Karpas-422 (cell line): ENCODE results near the gene ADGRB2. TPM values are rescaled to one million over a fixed set of nuclear protein-coding genes. Genes with fewer than 3 reads are reported as not detected.
A peak's percentile ranks its signal among the peaks of the same experiment; 100 is the strongest.

Experiments used
- DNase-seq: peaks from one replicate; pipeline ENCODE4 v3.0.0-alpha.2; 2015
- H2AFZ ChIP-seq: fragments of 200-600 bp; sonication (generic); 2 replicates; pipeline ENCODE4 v1.6.1; 2014; ENCODE audit warnings: antibody characterized with exemption, low read length, mixed read lengths
- H3K27ac ChIP-seq: fragments of 200-600 bp; sonication (generic); 2 replicates; pipeline ENCODE4 v1.5.1; 2014; ENCODE audit warnings: mild to moderate bottlenecking, low read length, moderate library complexity
- H3K27me3 ChIP-seq: fragments of 200-600 bp; sonication (generic); 2 replicates; pipeline ENCODE4 v1.6.1; 2014; ENCODE audit warnings: low read length, mixed read lengths
- H3K36me3 ChIP-seq: fragments of 200-600 bp; sonication (generic); 2 replicates; pipeline ENCODE4 v1.6.1; 2014; ENCODE audit warnings: low read length, mixed read lengths; ENCODE audit not compliant: insufficient read depth
- H3K4me1 ChIP-seq: fragments of 200-600 bp; sonication (generic); 2 replicates; pipeline ENCODE4 v1.6.1; 2014; ENCODE audit warnings: mild to moderate bottlenecking, low read length, mixed read lengths
- H3K4me2 ChIP-seq: fragments of 200-600 bp; sonication (generic); 2 replicates; pipeline ENCODE4 v1.6.1; 2014; ENCODE audit warnings: low read length, low read depth, mild to moderate bottlenecking; ENCODE audit not compliant: poor library complexity, severe bottlenecking
- H3K4me3 ChIP-seq: fragments of 200-600 bp; sonication (generic); 2 replicates; pipeline ENCODE4 v1.5.1; 2014; ENCODE audit warnings: mild to moderate bottlenecking, antibody characterized with exemption, low read length, mixed read lengths
- H3K79me2 ChIP-seq: fragments of 200-600 bp; sonication (generic); 2 replicates; pipeline ENCODE4 v1.6.1; 2014; ENCODE audit warnings: mild to moderate bottlenecking, low read length, mixed read lengths
- H3K9ac ChIP-seq: fragments of 200-600 bp; sonication (generic); 2 replicates; pipeline ENCODE4 v1.6.0; 2014; ENCODE audit warnings: low read length
- H3K9me2 ChIP-seq: fragments of 200-600 bp; sonication (generic), shearing (Covaris generic); replicated peaks from 2 replicates; pipeline ENCODE4 v1.6.0; 2014; ENCODE audit warnings: mild to moderate bottlenecking, low read length, moderate library complexity; ENCODE audit not compliant: insufficient read depth
- H3K9me3 ChIP-seq: fragments of 300-700, 200-600 bp; sonication (generic); 2 replicates; pipeline ENCODE4 v1.6.1; 2014; ENCODE audit warnings: low read length, mixed read lengths
- H4K20me1 ChIP-seq: fragments of 200-600 bp; sonication (generic); 2 replicates; pipeline ENCODE4 v1.6.1; 2014; ENCODE audit warnings: mild to moderate bottlenecking, antibody characterized with exemption, low read length, low read depth; ENCODE audit not compliant: insufficient read depth
- total RNA-seq: library from RNA; depleted of rRNA; stranded (reverse); fragments of >200 nt; shearing (Covaris generic); gene quantifications from 2 replicates; pipeline ENCODE4 v1.2.3, GENCODE V29; 2014; ENCODE audit warnings: low replicate concordance

The ADGRB2 gene
- total RNA-seq, 1 experiment from 2014 or later = 9.2 TPM

DNA sequence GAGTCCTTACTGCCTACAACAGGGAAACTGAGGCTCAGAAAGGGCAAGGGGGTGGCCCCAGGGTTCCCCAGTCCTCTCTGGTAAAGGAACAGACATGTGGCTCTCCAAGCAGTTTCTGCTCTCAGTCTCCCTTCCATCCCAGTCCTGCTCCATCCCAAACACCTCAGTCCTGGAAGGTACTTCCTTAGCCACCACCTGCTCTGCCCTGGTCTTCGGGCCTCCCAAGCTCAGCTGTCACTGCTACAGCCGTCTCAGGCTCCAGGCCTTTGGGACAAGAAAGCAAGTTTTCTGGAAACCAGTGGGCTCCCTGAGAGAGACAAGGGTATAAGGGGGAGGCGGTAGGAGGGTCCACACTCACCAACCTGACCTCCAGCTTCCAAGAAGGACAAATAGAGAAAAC is 23.1 kb upstream of the ADGRB2 start:
- H3K4me2 ChIP-seq = peak overlapping the region; percentile 85
- H3K4me1 ChIP-seq = peaks cover 71% of the 10 kb centered on the region
- no peaks in the 10 kb centered on the region for H4K20me1 ChIP-seq
- H3K9me2 ChIP-seq = no peaks in the 10 kb centered on the region
- no peaks in the 10 kb centered on the region for H3K36me3 ChIP-seq
- no peaks in the 10 kb centered on the region for H3K27me3 ChIP-seq
- no peak for DNase-seq
- H3K79me2 ChIP-seq = no peaks in the 10 kb centered on the region
- no peaks in the 10 kb centered on the region for H3K9me3 ChIP-seq
- no peak overlapping the region for H2AFZ ChIP-seq
- H3K9ac ChIP-seq = peak overlapping the region; percentile 85
- peak overlapping the region; percentile 73; the same call in 1 of the 2 replicates for H3K4me3 ChIP-seq
- peak overlapping the region; percentile 92 for H3K27ac ChIP-seq

DNA sequence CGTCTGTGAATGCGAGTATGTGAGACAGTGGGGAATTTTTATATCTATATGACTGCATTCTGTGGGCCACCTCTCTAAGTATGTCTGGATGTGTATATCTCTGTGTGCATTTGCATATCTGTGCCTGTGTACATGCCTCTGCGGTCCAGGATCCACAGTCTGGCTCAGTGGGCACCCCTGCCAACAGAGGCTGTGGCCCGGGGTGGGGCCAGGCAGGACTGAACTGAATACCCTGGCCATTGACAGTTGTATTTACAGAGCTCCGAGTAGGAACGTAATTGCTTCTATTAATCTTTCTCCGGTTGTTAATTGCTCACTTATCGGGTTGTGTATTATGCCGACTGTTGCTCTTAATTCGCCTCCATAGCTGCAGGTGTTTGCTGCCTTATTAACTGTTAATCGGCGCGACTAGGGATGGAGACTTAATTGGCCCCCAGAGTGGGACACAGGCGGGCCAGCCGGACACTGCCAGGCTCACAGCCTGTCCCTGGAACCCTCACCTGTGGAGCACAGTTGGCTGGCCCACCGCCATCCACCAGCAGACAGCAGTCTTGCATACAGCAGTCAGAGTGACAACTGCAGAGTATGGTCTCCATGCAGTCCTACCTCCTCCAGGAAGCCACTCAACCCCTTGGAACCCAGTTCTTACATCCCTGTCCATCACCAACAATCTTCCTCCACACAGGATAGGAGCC is 22.4 kb upstream of the ADGRB2 start:
- DNase-seq = no peak
- no peaks in the 10 kb centered on the region for H3K27me3 ChIP-seq
- H4K20me1 ChIP-seq = no peaks in the 10 kb centered on the region
- peak overlapping the region; percentile 92 for H3K27ac ChIP-seq
- H3K4me2 ChIP-seq = peak overlapping the region; percentile 62
- H3K4me1 ChIP-seq = peaks cover 78% of the 10 kb centered on the region
- no peaks in the 10 kb centered on the region for H3K9me2 ChIP-seq
- H3K9ac ChIP-seq = peak overlapping the region; percentile 68; the same call in 1 of the 2 replicates
- H2AFZ ChIP-seq = no peak overlapping the region
- no peaks in the 10 kb centered on the region for H3K79me2 ChIP-seq
- H3K9me3 ChIP-seq = no peaks in the 10 kb centered on the region
- H3K36me3 ChIP-seq = no peaks in the 10 kb centered on the region
- H3K4me3 ChIP-seq = no peak overlapping the region

DNA sequence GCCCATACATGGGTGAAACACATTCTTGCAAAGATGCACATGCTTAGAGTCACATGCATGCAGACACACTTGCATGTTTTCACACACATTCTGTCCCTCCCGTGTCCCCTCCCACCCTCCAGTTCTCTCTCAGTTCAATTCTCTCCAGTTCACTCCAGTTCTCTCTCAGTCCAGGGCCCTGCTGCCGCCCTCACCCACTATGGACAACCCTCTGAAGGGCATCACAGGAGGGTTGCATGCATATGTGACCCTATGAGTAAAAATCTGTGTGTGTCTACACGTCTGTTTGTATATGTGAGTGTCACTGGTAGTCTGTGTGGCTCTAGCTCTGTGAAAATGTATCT is 21.8 kb upstream of the ADGRB2 start:
- peaks cover 84% of the 10 kb centered on the region for H3K4me1 ChIP-seq
- H3K4me2 ChIP-seq = peak overlapping the region; percentile 62
- H3K9me2 ChIP-seq = no peaks in the 10 kb centered on the region
- no peaks in the 10 kb centered on the region for H3K36me3 ChIP-seq
- no peaks in the 10 kb centered on the region for H3K79me2 ChIP-seq
- H3K9me3 ChIP-seq = no peaks in the 10 kb centered on the region
- no peak overlapping the region for H2AFZ ChIP-seq
- H4K20me1 ChIP-seq = no peaks in the 10 kb centered on the region
- peak overlapping the region; percentile 92 for H3K27ac ChIP-seq
- H3K27me3 ChIP-seq = no peaks in the 10 kb centered on the region
- peak overlapping the region; percentile 68; the same call in 1 of the 2 replicates for H3K9ac ChIP-seq
- DNase-seq = no peak
- H3K4me3 ChIP-seq = no peak overlapping the region

DNA sequence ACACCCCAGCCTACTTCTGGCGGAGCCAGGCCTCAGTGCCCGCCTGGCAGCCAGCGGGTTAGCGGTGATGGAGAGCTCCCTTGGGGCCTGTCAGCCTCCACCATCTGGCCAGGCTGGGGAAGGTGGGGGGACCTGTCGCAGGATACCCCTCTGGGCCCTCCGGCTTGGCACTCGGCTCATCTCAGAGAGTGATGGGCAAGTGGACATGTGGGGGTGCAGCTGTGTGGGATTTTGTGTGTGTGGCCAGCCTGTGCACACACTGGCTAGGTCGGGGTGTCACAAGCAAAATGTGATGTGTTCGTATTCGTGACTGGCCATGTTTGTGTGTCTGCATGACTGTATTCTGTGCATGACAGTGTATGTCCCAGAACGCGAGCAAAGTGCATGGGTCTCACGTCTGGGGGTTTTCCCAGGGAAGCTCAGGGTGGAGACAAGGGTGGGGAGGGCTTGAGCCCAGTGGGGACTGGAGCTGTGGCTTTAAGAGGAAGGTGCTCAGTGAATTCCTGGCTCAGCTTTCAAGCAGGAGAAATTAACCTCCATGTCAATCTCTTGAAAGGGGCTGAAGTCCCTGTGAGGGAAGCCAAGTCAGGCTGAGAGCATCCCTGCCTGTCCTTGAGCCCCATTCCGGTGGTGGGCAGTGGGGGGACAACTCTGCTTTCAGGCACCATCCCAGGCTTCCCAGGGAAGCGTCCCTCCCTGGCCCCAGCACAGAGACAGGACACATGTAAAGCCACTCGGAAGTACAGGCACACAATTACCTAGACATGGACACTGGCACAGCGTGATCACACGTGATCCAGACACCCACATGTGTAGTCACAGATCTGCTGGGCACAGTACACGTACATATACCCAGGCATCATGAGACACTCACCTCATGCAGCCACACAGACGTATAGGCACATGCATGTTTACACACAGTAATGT is 21.1 kb upstream of the ADGRB2 start:
- Histone ChIP-seq H3K27me3 (no peaks in the 10 kb centered on the region), H3K9ac (peak overlapping the region; percentile 68), H3K36me3 (no peaks in the 10 kb centered on the region), H3K9me2 (no peaks in the 10 kb centered on the region), H2AFZ (no peak overlapping the region; the same call in 1 of the 2 replicates), H3K9me3 (no peaks in the 10 kb centered on the region), H3K4me2 (peak overlapping the region; percentile 62), H4K20me1 (no peaks in the 10 kb centered on the region), H3K79me2 (no peaks in the 10 kb centered on the region), H3K4me1 (peaks cover 84% of the 10 kb centered on the region), H3K4me3 (peak overlapping the region; percentile 35; the same call in 1 of the 2 replicates), H3K27ac (peak overlapping the region; percentile 92)
- peak; percentile 94 for DNase-seq

DNA sequence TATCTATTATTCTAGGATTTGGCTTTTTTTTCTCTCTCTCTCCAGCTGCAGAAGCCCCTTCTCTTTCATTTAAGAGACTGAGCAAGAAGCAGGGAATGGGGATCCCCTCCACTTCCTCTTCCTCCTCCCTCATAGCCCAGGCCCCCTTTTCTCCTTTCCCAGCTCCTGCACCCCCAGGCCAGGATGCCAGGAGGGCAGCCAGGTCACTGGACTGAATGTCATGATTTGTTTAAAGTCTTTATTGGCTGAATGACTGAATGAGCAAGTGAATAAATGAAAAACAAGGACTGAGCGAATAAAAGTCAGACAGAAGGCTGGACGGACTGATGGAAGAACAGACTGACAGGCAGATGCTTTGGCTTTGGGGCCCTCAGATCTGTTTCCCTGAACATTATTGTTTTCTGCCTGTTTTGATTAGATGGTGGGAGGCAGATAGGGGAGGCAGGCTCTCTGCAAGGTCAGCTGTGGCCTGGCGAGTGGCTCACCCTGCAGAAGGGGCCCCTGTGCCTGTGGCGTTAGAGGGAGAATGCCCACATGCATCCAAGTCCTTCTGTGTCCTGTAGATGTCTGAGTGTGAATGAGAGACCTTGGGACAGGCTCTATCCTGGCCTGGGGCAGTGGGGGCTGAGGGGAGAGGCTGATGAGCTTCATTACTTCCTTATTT is 20.3 kb upstream of the ADGRB2 start:
- Histone ChIP-seq H3K4me2 (peak overlapping the region; percentile 62), H3K4me3 (peak overlapping the region; percentile 32; the same call in 1 of the 2 replicates), H2AFZ (peak overlapping the region; percentile 51; the same call in 1 of the 2 replicates), H3K9ac (peak overlapping the region; percentile 68), H3K4me1 (peaks cover 81% of the 10 kb centered on the region), H3K36me3 (no peaks in the 10 kb centered on the region), H3K9me3 (no peaks in the 10 kb centered on the region), H4K20me1 (no peaks in the 10 kb centered on the region), H3K79me2 (no peaks in the 10 kb centered on the region), H3K27me3 (no peaks in the 10 kb centered on the region), H3K9me2 (no peaks in the 10 kb centered on the region), H3K27ac (peak overlapping the region; percentile 92)
- no peak for DNase-seq

DNA sequence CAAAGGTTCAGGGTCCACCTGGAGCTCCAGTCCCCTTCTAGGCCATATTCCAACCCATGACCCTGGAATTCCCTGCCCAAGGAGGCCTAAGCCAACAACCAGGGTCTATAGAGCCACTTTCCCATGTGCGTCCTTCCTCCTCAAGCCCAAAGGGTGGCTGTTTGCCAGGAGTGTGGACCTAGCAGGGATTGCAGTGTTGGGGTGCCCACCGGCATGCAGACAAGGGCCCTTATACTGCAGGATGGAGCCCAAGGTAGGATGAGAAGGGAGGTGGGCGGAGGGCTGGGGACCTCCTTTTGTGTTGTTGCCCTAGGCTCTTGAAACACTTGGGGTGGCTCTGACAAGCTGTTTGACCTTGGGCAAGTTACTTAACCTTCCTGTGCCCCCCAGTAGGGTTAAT is 19.7 kb upstream of the ADGRB2 start:
- H3K4me1 ChIP-seq = peaks cover 77% of the 10 kb centered on the region
- H4K20me1 ChIP-seq = no peaks in the 10 kb centered on the region
- H3K36me3 ChIP-seq = no peaks in the 10 kb centered on the region
- H3K9ac ChIP-seq = peak overlapping the region; percentile 68
- H2AFZ ChIP-seq = 0 out of 2 replicates have a peak overlapping the region, but pooled peaks have one; percentile 51
- peak overlapping the region; percentile 62 for H3K4me2 ChIP-seq
- no peaks in the 10 kb centered on the region for H3K9me2 ChIP-seq
- peak overlapping the region; percentile 92 for H3K27ac ChIP-seq
- no peaks in the 10 kb centered on the region for H3K9me3 ChIP-seq
- H3K79me2 ChIP-seq = no peaks in the 10 kb centered on the region
- no peak overlapping the region for H3K4me3 ChIP-seq
- no peak for DNase-seq
- H3K27me3 ChIP-seq = no peaks in the 10 kb centered on the region

DNA sequence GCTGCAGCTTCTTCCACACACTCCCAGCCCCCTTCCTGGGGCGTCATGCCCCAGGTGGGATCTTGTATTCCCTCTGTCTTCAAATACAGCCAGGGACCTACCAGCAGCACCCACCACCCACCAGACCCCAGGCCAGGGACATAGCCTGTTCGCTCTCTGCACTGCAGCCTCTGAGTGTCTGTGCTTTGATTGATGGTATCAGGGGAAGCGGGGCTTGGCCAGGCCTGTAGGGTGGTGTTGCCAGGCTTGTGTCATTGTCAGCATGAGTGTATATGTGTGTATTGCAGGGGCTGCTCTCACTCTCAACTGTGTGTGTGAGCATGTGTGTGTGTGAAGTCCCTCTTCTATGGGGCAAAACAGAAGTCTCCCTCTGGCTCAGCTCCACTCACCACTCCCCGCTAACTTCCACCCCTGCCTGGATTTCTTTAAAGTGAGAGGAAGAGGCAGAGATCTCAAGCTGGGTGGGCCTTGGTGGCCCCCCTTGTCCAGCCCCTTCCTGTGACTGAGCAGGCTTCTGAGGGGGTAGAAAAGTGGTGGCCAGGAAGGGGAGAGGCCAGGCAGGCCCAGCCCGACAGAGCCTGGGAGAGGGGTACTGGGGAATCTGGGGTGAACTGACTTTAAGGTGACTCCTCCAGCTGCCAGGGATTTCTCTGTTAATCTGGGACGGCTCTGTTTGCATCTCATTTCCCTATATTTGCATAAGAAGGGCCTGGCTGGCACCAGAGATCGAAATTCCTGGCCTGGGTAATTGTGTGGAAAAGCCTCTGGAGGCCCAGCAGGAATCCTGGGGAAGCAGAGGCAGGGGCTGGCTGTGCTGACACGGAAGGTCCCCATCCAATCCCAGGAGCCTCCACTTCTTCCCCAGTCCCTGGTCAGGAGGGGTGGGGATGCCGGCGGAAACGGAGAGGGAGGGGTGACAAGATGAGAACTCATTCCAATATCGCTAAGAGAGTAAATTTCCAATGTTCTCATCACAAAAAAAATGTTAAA is 18.6 kb upstream of the ADGRB2 start:
- Histone ChIP-seq H3K27me3 (no peaks in the 10 kb centered on the region), H3K4me3 (peak overlapping the region; percentile 37; the same call in 1 of the 2 replicates), H3K4me2 (peak overlapping the region; percentile 62), H2AFZ (peak overlapping the region; percentile 17; the same call in 1 of the 2 replicates), H3K79me2 (no peaks in the 10 kb centered on the region), H3K36me3 (no peaks in the 10 kb centered on the region), H4K20me1 (no peaks in the 10 kb centered on the region), H3K9ac (peak overlapping the region; percentile 63), H3K9me2 (no peaks in the 10 kb centered on the region), H3K4me1 (peaks cover 68% of the 10 kb centered on the region), H3K9me3 (no peaks in the 10 kb centered on the region), H3K27ac (peak overlapping the region; percentile 92)
- DNase-seq = peak; percentile 64
